SK-N-SH (cell line): ENCODE measurements around the gene MYO1B. TPM values are rescaled to one million over a fixed set of nuclear protein-coding genes. Genes with fewer than 3 reads are reported as not detected.

ENCODE experiments used
- CTCF ChIA-PET: fragments of 300-600, 350-600 bp; formaldehyde crosslinking; extraction: SDS; loops from one replicate; lab custom pipeline; 2021; lab: Yijun Ruan, JAX
- POLR2A ChIA-PET: fragments of 350-600 bp; sonication (Branson Sonifier 250); formaldehyde crosslinking; extraction: SDS; loops from one replicate; lab custom pipeline; 2020; ENCODE audit warnings: antibody characterized with exemption, inconsistent platforms; lab: Yijun Ruan, JAX
- DNase-seq: peaks from one replicate; pipeline ENCODE4 v3.0.0; 2012
- H2AFZ ChIP-seq: fragments of 200-600 bp; sonication (generic); 2 replicates; pipeline ENCODE4 v1.8.1; 2016; ENCODE audit warnings: antibody characterized with exemption, mild to moderate bottlenecking, low read depth
- H3F3A ChIP-seq: fragments of 200-600 bp; sonication (generic); replicated peaks from 2 replicates; pipeline ENCODE3; 2016; ENCODE audit warnings: antibody characterized with exemption, mild to moderate bottlenecking; ENCODE audit not compliant: insufficient read depth
- H3K27ac ChIP-seq, 2 experiments: fragments of 200-500 bp in 1 of 2; fragments of 200-600 bp in 1 of 2; sonication (Bioruptor generic) in 1 of 2; sonication (generic), shearing (Covaris generic) in 1 of 2; 2 replicates each; pipeline versions ENCODE4 v1.5.1 to v1.6.1; 2014 to 2016; ENCODE audit warnings: low read depth in 2 of 2, inconsistent platforms in 1 of 2, low read length in 1 of 2, mild to moderate bottlenecking in 1 of 2, mixed read lengths in 1 of 2
- H3K27me3 ChIP-seq: fragments of 200-600 bp; sonication (generic), shearing (Covaris generic); 2 replicates; pipeline ENCODE4 v1.6.1; 2016; ENCODE audit warnings: mixed run types; ENCODE audit not compliant: insufficient read depth
- H3K36me3 ChIP-seq, 2 experiments: fragments of 200-500 bp in 1 of 2; fragments of 200-600 bp in 1 of 2; sonication (Bioruptor generic) in 1 of 2; sonication (generic) in 1 of 2; replicated peaks in 1 of 2; 2 replicates each; pipeline versions ENCODE3 to v1.5.1; 2014 to 2016; ENCODE audit warnings: low read length in 1 of 2, mild to moderate bottlenecking in 1 of 2; ENCODE audit not compliant: insufficient read depth in 2 of 2, control insufficient read depth in 1 of 2
- H3K4me1 ChIP-seq, 2 experiments: fragments of 200-500 bp in 1 of 2; fragments of 200-600 bp in 1 of 2; sonication (Bioruptor generic) in 1 of 2; sonication (generic), shearing (Covaris generic) in 1 of 2; 2 replicates each; pipeline versions ENCODE4 v1.5.1 to v1.6.1; 2014 to 2016; ENCODE audit warnings: low read depth in 1 of 2, low read length in 1 of 2, mixed run types in 1 of 2; ENCODE audit not compliant: insufficient read depth in 2 of 2, control insufficient read depth in 1 of 2
- H3K4me2 ChIP-seq: fragments of 200-600 bp; sonication (generic), shearing (Covaris generic); 2 replicates; pipeline ENCODE4 v1.6.1; 2017; ENCODE audit warnings: mixed run types
- H3K4me3 ChIP-seq, 2 experiments: fragments of 200-500 bp in 1 of 2; fragments of 200-600 bp in 1 of 2; sonication (Bioruptor generic) in 1 of 2; sonication (generic), shearing (Covaris generic) in 1 of 2; 2 replicates each; pipeline versions ENCODE4 v1.5.1 to v1.8.1; 2014 to 2016; ENCODE audit warnings: low read depth in 2 of 2, inconsistent platforms in 1 of 2, low read length in 1 of 2, mild to moderate bottlenecking in 1 of 2, mixed read lengths in 1 of 2, moderate library complexity in 1 of 2
- H3K79me2 ChIP-seq: fragments of 200-600 bp; sonication (generic); 2 replicates; pipeline ENCODE4 v1.8.1; 2017; ENCODE audit warnings: mild to moderate bottlenecking; ENCODE audit not compliant: insufficient read depth
- H3K9ac ChIP-seq: fragments of 200-600 bp; sonication (generic); 2 replicates; pipeline ENCODE4 v1.6.1; 2017; ENCODE audit warnings: mixed run types
- H3K9me2 ChIP-seq: fragments of 200-600 bp; sonication (generic); 2 replicates; pipeline ENCODE4 v1.6.1; 2017; ENCODE audit warnings: mixed run types
- H3K9me3 ChIP-seq: fragments of 200-600 bp; sonication (generic); 2 replicates; pipeline ENCODE4 v1.6.1; 2017; ENCODE audit warnings: mixed run types, mild to moderate bottlenecking, moderate library complexity
- H4K20me1 ChIP-seq: fragments of 200-600 bp; sonication (generic); 2 replicates; pipeline ENCODE4 v1.6.1; 2017; ENCODE audit warnings: mild to moderate bottlenecking, mixed run types; ENCODE audit not compliant: insufficient read depth
- CHD2 ChIP-seq: fragments of 150-350 bp; IDR thresholded peaks from 2 replicates; pipeline ENCODE4 v1.6.1; 2018; ENCODE audit warnings: low read length; ENCODE audit not compliant: partially characterized antibody
- ELF1 ChIP-seq: IDR thresholded peaks from 2 replicates; pipeline ENCODE4 v1.4.0; 2012
- EZH2phosphoT487 ChIP-seq: fragments of 200-600 bp; sonication (generic); IDR thresholded peaks from 2 replicates; pipeline ENCODE4 v1.6.1; 2017; ENCODE audit warnings: low read depth, mixed run types, mild to moderate bottlenecking, antibody characterized with exemption, moderate library complexity, borderline replicate concordance
- FOSL2 ChIP-seq: IDR thresholded peaks from 2 replicates; pipeline ENCODE4 v1.4.0; 2012; ENCODE audit warnings: low read depth, mild to moderate bottlenecking, moderate library complexity, borderline replicate concordance
- FOXJ3 ChIP-seq: sonication (generic); formaldehyde crosslinking; IDR thresholded peaks from 2 replicates; pipeline ENCODE4 v1.5.1; 2020; ENCODE audit warnings: mild to moderate bottlenecking, missing genetic modification reagents
- FOXM1 ChIP-seq: IDR thresholded peaks from 2 replicates; pipeline ENCODE4 v1.4.0; 2012; ENCODE audit warnings: low read depth, mild to moderate bottlenecking
- GABPA ChIP-seq: IDR thresholded peaks from 2 replicates; pipeline ENCODE4 v1.4.0; 2012; ENCODE audit warnings: low read depth, mild to moderate bottlenecking
- JUND ChIP-seq: IDR thresholded peaks from 2 replicates; pipeline ENCODE4 v1.4.0; 2012
- MEF2A ChIP-seq: IDR thresholded peaks from 2 replicates; pipeline ENCODE4 v1.4.0; 2012; ENCODE audit warnings: low read depth, borderline replicate concordance
- NFIC ChIP-seq: IDR thresholded peaks from 2 replicates; pipeline ENCODE4 v1.4.0; 2012; ENCODE audit warnings: borderline replicate concordance
- NRF1 ChIP-seq: IDR thresholded peaks from 2 replicates; pipeline ENCODE4 v1.6.1; 2012; ENCODE audit warnings: low read depth, mild to moderate bottlenecking, low read length
- RAD21 ChIP-seq: IDR thresholded peaks from 2 replicates; pipeline ENCODE4 v1.6.1; 2012; ENCODE audit warnings: mild to moderate bottlenecking, low read length
- RFX5 ChIP-seq: IDR thresholded peaks from 2 replicates; pipeline ENCODE4 v1.6.1; 2012; ENCODE audit warnings: mild to moderate bottlenecking, improper control_type of control experiment, low read length
- SIN3A ChIP-seq: IDR thresholded peaks from 2 replicates; pipeline ENCODE4 v1.6.1; 2012; ENCODE audit warnings: low read depth, mild to moderate bottlenecking, low read length, moderate library complexity, borderline replicate concordance
- SMC3 ChIP-seq: IDR thresholded peaks from 2 replicates; pipeline ENCODE4 v1.6.1; 2012; ENCODE audit warnings: low read depth, low read length, improper control_type of control experiment
- TCF12 ChIP-seq: IDR thresholded peaks from 2 replicates; pipeline ENCODE4 v1.4.0; 2012
- TEAD4 ChIP-seq: IDR thresholded peaks from 2 replicates; pipeline ENCODE4 v1.4.0; 2012; ENCODE audit warnings: mild to moderate bottlenecking, borderline replicate concordance; ENCODE audit not compliant: insufficient read depth
- WGBS: methylation state at CpG from one replicate; pipeline ENCODE4 v1.1.6; 2017; ENCODE audit warnings: low lambda C conversion rate; 5-methylcytosine and 5-hydroxymethylcytosine counted together
- polyA plus RNA-seq, 3 experiments: library from polyadenylated mRNA; depleted of rRNA; stranded (reverse); fragments of >200 nt; gene quantifications; 2 replicates each; pipeline ENCODE4 v1.2.3, GENCODE V29; 2012
- TF ChIP-seq, protein P1 (sequence below): fragments of 150-350 bp; IDR thresholded peaks from 2 replicates; pipeline ENCODE4 v1.6.1; 2017; ENCODE audit warnings: antibody characterized with exemption, low read length, low read depth, borderline replicate concordance
- TF ChIP-seq, protein P2 (sequence below): IDR thresholded peaks from 2 replicates; pipeline ENCODE4 v1.4.0; 2012; ENCODE audit warnings: low read depth
- TF ChIP-seq, protein P3 (sequence below): IDR thresholded peaks from 2 replicates; pipeline ENCODE4 v1.4.0; 2012; ENCODE audit warnings: low read depth, borderline replicate concordance
- TF ChIP-seq, protein P4 (sequence below): fragments of 150-350 bp; IDR thresholded peaks from 2 replicates; pipeline ENCODE4 v1.6.1; 2016; ENCODE audit warnings: mild to moderate bottlenecking, low read depth, low read length

Gene MYO1B
- polyA plus RNA-seq, 1 of the 3 experiments (the other 2 are of a cell fraction): 20.2 TPM

DNA sequence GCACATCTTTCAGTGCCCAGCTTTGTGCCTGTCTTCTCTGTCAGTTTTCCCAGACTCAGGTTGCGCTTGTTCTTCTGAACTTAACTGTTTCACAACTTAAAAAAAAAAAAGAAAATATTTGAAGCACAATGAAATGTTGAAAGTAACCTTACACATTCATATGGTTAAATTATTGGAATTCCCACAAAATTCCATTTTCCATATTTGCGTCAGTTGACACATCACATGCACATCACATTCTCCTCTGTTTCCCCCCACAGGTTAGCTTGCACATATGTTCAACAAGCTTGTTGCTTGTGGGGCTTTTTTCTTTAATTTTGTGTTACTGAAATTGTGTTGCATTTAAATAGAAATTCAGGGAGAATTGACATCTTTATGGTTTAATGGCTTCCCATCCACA, 8.3 kb downstream of the MYO1B start:
- Histone ChIP-seq H2AFZ (no peak overlapping the region), H3K36me3 (no peaks in the 10 kb centered on the region)
- no peak for DNase-seq
- POLR2A ChIA-PET: interaction anchor here (0.6 kb wide), 1 partner anchor 113 kb away, joined by 3 read pairs; no protein-coding TSS in a partner anchor
- TF ChIP-seq, protein P1, sequence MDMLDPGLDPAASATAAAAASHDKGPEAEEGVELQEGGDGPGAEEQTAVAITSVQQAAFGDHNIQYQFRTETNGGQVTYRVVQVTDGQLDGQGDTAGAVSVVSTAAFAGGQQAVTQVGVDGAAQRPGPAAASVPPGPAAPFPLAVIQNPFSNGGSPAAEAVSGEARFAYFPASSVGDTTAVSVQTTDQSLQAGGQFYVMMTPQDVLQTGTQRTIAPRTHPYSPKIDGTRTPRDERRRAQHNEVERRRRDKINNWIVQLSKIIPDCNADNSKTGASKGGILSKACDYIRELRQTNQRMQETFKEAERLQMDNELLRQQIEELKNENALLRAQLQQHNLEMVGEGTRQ: no peak
- TF ChIP-seq FOXJ3 (CRISPR knock-in tag): no peak
- no peak for TF ChIP-seq RFX5
- TF ChIP-seq, protein P2, sequence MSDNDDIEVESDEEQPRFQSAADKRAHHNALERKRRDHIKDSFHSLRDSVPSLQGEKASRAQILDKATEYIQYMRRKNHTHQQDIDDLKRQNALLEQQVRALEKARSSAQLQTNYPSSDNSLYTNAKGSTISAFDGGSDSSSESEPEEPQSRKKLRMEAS: no peak
- no peak for TF ChIP-seq JUND
- TF ChIP-seq, protein P3, sequence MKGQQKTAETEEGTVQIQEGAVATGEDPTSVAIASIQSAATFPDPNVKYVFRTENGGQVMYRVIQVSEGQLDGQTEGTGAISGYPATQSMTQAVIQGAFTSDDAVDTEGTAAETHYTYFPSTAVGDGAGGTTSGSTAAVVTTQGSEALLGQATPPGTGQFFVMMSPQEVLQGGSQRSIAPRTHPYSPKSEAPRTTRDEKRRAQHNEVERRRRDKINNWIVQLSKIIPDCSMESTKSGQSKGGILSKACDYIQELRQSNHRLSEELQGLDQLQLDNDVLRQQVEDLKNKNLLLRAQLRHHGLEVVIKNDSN: no peak
- no peak for TF ChIP-seq SMC3
- TF ChIP-seq NRF1: no peak
- TF ChIP-seq GABPA: no peak
- TF ChIP-seq, protein P4, sequence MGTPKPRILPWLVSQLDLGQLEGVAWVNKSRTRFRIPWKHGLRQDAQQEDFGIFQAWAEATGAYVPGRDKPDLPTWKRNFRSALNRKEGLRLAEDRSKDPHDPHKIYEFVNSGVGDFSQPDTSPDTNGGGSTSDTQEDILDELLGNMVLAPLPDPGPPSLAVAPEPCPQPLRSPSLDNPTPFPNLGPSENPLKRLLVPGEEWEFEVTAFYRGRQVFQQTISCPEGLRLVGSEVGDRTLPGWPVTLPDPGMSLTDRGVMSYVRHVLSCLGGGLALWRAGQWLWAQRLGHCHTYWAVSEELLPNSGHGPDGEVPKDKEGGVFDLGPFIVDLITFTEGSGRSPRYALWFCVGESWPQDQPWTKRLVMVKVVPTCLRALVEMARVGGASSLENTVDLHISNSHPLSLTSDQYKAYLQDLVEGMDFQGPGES: no peak
- no peak for TF ChIP-seq ELF1
- no peak for TF ChIP-seq RAD21
- TF ChIP-seq, all 33 proteins: peak for 0
- H3K79me2 ChIP-seq: peaks cover 100% of the 10 kb centered on the region
- H3K4me3 ChIP-seq: no peak overlapping the region
- no peaks in the 10 kb centered on the region for H3K27me3 ChIP-seq
- H3K4me2 ChIP-seq: no peak overlapping the region
- no peaks in the 10 kb centered on the region for H3F3A ChIP-seq
- H3K9ac ChIP-seq: no peak overlapping the region
- H4K20me1 ChIP-seq: peaks cover 70% of the 10 kb centered on the region
- no peaks in the 10 kb centered on the region for H3K9me2 ChIP-seq
- peaks cover 32 to 45% of the 10 kb centered on the region in 2 experiments for H3K4me1 ChIP-seq
- WGBS: 96% methylated on average over 2 of the region's 2 CpGs
- no peaks in the 10 kb centered on the region for H3K9me3 ChIP-seq
- no peak overlapping the region for H3K27ac ChIP-seq
- CTCF ChIA-PET: interaction anchor here (0.6 to 1.4 kb wide), 4 partner anchors 35 to 248 kb away, joined by 3 to 4 read pairs (median 4); no protein-coding TSS in a partner anchor

DNA sequence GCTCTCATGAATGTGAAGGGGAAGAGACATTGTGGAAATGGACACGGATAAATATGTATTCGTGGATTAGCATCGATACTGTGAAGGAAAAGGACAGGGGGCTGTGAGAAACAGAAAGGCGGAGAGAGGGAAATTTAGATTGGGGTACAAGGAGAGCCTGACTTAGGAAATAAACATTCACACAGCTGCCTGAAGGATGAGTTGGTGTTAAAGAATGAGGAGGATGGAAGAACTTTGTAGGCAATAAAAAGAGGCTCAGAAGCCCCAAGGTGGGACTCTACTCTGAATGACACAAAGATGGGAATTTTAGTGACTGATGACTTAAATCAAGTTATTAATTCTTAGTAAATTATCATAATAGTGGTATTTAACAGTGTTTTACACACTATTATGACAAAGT, 10.1 kb downstream of the MYO1B start:
- H3K27me3 ChIP-seq: no peaks in the 10 kb centered on the region
- DNase-seq: no peak
- H4K20me1 ChIP-seq: peaks cover 64% of the 10 kb centered on the region
- H3K4me2 ChIP-seq: no peak overlapping the region
- H3K9me3 ChIP-seq: no peaks in the 10 kb centered on the region
- CTCF ChIA-PET: interaction anchor here (1.0 to 1.3 kb wide), 3 partner anchors 9 to 267 kb away, joined by 3 to 8 read pairs (median 4); no protein-coding TSS in a partner anchor
- H3K4me3 ChIP-seq: no peak overlapping the region
- peaks cover 15 to 35% of the 10 kb centered on the region in 2 experiments for H3K4me1 ChIP-seq
- WGBS: 97% methylated on average over 4 of the region's 4 CpGs
- H3K27ac ChIP-seq: no peak overlapping the region
- no peaks in the 10 kb centered on the region for H3K36me3 ChIP-seq
- H3K9ac ChIP-seq: no peak overlapping the region
- peaks cover 100% of the 10 kb centered on the region for H3K79me2 ChIP-seq
- no peaks in the 10 kb centered on the region for H3K9me2 ChIP-seq
- TF ChIP-seq TEAD4 (no peak), FOSL2 (no peak), FOXM1 (no peak), MEF2A (no peak), NFIC (no peak), TCF12 (no peak), CHD2 (no peak), NRF1 (no peak), SMC3 (no peak), EZH2phosphoT487 (no peak), SIN3A (no peak)
- TF ChIP-seq, protein P1: no peak
- TF ChIP-seq, all 33 proteins: peak for 0
- Histone ChIP-seq H3F3A (no peaks in the 10 kb centered on the region), H2AFZ (no peak overlapping the region)
- POLR2A ChIA-PET: interaction anchor here (0.5 kb wide), 1 partner anchor 9 kb away, joined by 3 read pairs; no protein-coding TSS in a partner anchor
